Gastroesophageal sphincter (tissue), 4 donors: Measurements from ENCODE around the gene USP46. TPM values are rescaled to one million over a fixed set of nuclear protein-coding genes. Genes with fewer than 3 reads are reported as not detected.

Experiments
- ATAC-seq: fragments of 150-250 bp; one replicate; pipeline ENCODE4 v1.9.1; 2016; ENCODE audit warnings: mild to moderate bottlenecking, moderate library complexity
- H3K27ac ChIP-seq, 4 donors: fragments of 200-600 bp; sonication (generic) in 3 of 4; 1 replicate in 3 of 4; 2 replicates in 1 of 4; pipeline ENCODE4 v1.5.1; 2016 to 2019
- H3K27me3 ChIP-seq: fragments of 200-600 bp; sonication (generic); one replicate; pipeline ENCODE4 v1.5.1; 2019
- H3K36me3 ChIP-seq, 2 donors: fragments of 200-600 bp; sonication (generic); one replicate each; pipeline ENCODE4 v1.5.1; 2019; ENCODE audit warnings: control low read depth in 1 of 2
- H3K4me1 ChIP-seq, 3 donors: fragments of 200-600 bp; sonication (generic); 1 replicate in 2 of 3; 2 replicates in 1 of 3; pipeline ENCODE4 v1.5.1; 2016 to 2019; ENCODE audit warnings: control low read depth in 2 of 3
- H3K4me3 ChIP-seq, 2 donors: fragments of 200-600 bp; sonication (generic); one replicate each; pipeline ENCODE4 v1.5.1; 2019; ENCODE audit warnings: mild to moderate bottlenecking in 1 of 2, moderate library complexity in 1 of 2
- H3K9me3 ChIP-seq, 3 donors: fragments of 200-600 bp; sonication (generic); one replicate each; pipeline ENCODE4 v1.5.1; 2017 to 2019; ENCODE audit warnings: control low read depth in 2 of 3
- EP300 ChIP-seq: sonication (generic); formaldehyde crosslinking; IDR thresholded peaks from one replicate; pipeline ENCODE4 v1.6.1; 2017; ENCODE audit warnings: antibody characterized with exemption, mild to moderate bottlenecking
- POLR2A ChIP-seq, 2 donors: fragments of 450-650 bp; IDR thresholded peaks; one replicate each; pipeline ENCODE4 v1.6.1; 2017; ENCODE audit warnings: antibody characterized with exemption in 2 of 2, mild to moderate bottlenecking in 2 of 2, moderate library complexity in 1 of 2
- POLR2AphosphoS5 ChIP-seq: sonication (generic); formaldehyde crosslinking; IDR thresholded peaks from one replicate; pipeline ENCODE4 v1.6.1; 2017; ENCODE audit warnings: antibody characterized with exemption
- WGBS, 2 donors: methylation state at CpG; one replicate each; pipeline ENCODE4 v1.1.5; 2018; ENCODE audit warnings: low coverage in 1 of 2; 5-methylcytosine and 5-hydroxymethylcytosine counted together
- total RNA-seq, 4 donors: library from RNA; depleted of rRNA; stranded (reverse); fragments of >200 nt; gene quantifications; one replicate each; pipeline ENCODE4 v1.1.0, GENCODE V29; 2016
- TF ChIP-seq, protein P1 (sequence below), 4 experiments: fragments of 200-600 bp in 2 of 4; fragments of 450-650 bp in 2 of 4; sonication (generic) in 1 of 4; IDR thresholded peaks; one replicate each; pipeline ENCODE4 v1.5.1; 2017 to 2019; ENCODE audit warnings: antibody characterized with exemption in 4 of 4, mild to moderate bottlenecking in 2 of 4, moderate library complexity in 2 of 4

USP46 gene
- total RNA-seq, 4 donors from 2014 or later, result 8.1 to 9.5 (median 8.7) TPM

DNA sequence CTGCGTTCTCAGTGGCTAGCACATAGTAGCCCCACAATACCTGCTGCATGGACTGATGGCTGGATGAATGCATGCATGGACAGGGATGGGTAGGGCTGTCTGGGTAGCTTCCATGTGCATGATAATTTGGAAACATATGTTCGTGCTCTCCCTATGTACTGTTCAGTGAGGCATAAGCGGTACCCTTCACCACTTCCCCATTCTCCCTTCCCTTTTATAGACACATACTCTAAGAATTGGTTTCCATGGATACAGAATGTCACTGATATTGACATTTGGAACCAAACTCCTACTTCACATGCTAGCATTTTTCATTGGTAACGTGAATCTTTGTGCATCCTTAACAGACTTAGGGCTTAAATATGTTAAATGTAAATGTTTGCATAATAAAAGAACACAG is 20.4 kb downstream of the USP46 start:
- no peak for TF ChIP-seq POLR2A (IDR thresholded peaks at IDR 0.05)
- TF ChIP-seq POLR2AphosphoS5, result no peak
- TF ChIP-seq EP300, result no peak
- TF ChIP-seq, protein P1, sequence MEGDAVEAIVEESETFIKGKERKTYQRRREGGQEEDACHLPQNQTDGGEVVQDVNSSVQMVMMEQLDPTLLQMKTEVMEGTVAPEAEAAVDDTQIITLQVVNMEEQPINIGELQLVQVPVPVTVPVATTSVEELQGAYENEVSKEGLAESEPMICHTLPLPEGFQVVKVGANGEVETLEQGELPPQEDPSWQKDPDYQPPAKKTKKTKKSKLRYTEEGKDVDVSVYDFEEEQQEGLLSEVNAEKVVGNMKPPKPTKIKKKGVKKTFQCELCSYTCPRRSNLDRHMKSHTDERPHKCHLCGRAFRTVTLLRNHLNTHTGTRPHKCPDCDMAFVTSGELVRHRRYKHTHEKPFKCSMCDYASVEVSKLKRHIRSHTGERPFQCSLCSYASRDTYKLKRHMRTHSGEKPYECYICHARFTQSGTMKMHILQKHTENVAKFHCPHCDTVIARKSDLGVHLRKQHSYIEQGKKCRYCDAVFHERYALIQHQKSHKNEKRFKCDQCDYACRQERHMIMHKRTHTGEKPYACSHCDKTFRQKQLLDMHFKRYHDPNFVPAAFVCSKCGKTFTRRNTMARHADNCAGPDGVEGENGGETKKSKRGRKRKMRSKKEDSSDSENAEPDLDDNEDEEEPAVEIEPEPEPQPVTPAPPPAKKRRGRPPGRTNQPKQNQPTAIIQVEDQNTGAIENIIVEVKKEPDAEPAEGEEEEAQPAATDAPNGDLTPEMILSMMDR (IDR thresholded peaks at IDR 0.05), result no peak
- Histone ChIP-seq H3K4me3 (no peak overlapping the region), H3K9me3 (no peaks in the 10 kb centered on the region), H3K27me3 (no peaks in the 10 kb centered on the region), H3K4me1 (peaks cover 10 to 34% (median 17%) of the 10 kb centered on the region in 3 donors), H3K36me3 (no peaks in the 10 kb centered on the region), H3K27ac (no peak overlapping the region)
- ATAC-seq, result no peak
- WGBS, 2 donors, result 84 to 85% methylated on average over 2 to 4 of the region's 4 CpGs

DNA sequence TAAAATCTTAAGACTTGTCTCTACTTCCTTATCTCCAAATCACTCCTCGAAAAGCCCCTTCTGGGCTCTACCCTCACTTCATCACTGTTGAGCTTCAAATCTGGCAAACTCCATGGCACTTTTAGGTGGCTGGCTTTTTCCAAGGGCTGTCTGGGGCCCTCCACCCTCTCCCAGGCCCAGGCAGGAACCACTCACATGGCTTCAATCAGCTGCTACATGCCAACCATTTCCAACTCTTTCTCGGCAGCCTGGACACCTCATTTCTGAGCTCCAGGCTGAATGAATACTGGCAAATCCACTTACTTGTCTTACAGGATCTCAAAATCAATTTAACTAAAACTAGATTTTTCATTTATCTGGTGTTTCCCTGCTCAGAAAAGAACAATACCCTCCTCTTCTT is 22.0 kb downstream of the USP46 start:
- ATAC-seq, result no peak
- no peaks in the 10 kb centered on the region for H3K36me3 ChIP-seq
- TF ChIP-seq POLR2AphosphoS5 (no peak), POLR2A (IDR thresholded peaks at IDR 0.05) (no peak), EP300 (no peak)
- TF ChIP-seq, protein P1 (IDR thresholded peaks at IDR 0.05), result no peak
- no peak overlapping the region for H3K4me3 ChIP-seq
- no peak overlapping the region for H3K27ac ChIP-seq
- H3K9me3 ChIP-seq, result no peaks in the 10 kb centered on the region
- H3K27me3 ChIP-seq, result no peaks in the 10 kb centered on the region
- WGBS, 2 donors, result 80% methylated on average over 1 to 2 of the region's 2 CpGs
- H3K4me1 ChIP-seq, result peaks cover 7 to 21% (median 16%) of the 10 kb centered on the region in 3 donors

DNA sequence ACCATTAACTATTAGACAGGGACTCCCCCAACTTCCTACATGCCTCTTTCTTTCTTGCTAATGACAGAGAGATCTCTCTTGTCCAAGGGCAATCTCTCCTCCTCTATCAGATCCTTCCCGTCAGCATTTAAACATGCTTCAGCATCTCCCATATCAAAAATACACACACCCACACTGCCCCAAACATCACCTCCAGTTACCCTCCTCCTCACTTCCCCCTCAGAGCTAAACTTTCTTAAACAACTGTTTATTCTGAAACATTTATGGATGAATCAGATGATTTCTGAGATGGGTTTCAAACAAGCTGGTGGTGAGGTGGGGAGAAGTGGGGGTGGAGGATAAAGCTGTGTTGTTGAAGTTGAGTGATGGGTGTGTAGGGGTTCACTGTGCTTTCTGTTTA is 23.5 kb downstream of the USP46 start:
- no peak for ATAC-seq

DNA sequence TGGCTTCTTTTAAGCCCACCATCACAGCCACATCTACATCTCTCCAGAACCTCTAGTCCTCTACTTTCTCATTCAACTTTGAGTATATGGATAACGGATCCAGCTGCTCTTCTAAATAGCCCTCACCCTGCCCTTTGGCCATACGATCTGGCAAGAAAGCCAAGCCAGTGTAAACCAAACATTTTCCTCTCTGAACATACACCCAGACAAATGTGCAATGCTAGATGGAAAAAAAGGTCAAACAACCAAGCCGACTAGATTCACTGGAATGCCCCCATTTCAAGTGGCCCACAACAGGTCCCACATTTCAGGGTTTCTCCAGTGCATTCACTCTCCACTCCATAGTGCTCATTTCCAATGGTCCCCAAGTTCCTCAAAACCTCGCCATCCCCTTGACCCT is 24.0 kb downstream of the USP46 start:
- Histone ChIP-seq H3K27me3 (no peaks in the 10 kb centered on the region), H3K9me3 (no peaks in the 10 kb centered on the region), H3K36me3 (peaks cover 0 to 3% of the 10 kb centered on the region in 2 donors), H3K27ac (no peak overlapping the region), H3K4me1 (peaks cover 0 to 1% (median 0%) of the 10 kb centered on the region in 3 donors), H3K4me3 (no peak overlapping the region)
- TF ChIP-seq EP300 (no peak), POLR2AphosphoS5 (no peak), POLR2A (IDR thresholded peaks at IDR 0.05) (no peak)
- TF ChIP-seq, protein P1 (IDR thresholded peaks at IDR 0.05), result no peak
- WGBS, 2 donors, result 65 to 68% methylated on average over 4 of the region's 4 CpGs
- ATAC-seq, result no peak

More for the DNA sequence above, 23.5 kb downstream of the USP46 start:
- no peak overlapping the region for H3K4me3 ChIP-seq
- TF ChIP-seq POLR2AphosphoS5, result no peak
- TF ChIP-seq EP300, result no peak
- TF ChIP-seq, protein P1 (IDR thresholded peaks at IDR 0.05), result no peak
- no peak for TF ChIP-seq POLR2A (IDR thresholded peaks at IDR 0.05)
- no peaks in the 10 kb centered on the region for H3K27me3 ChIP-seq
- 100% methylated on average over 1 of the region's 1 CpG for WGBS, 2 donors
- no peaks in the 10 kb centered on the region for H3K36me3 ChIP-seq
- no peaks in the 10 kb centered on the region for H3K9me3 ChIP-seq
- peaks cover under 1 to 5% (median under 1%) of the 10 kb centered on the region in 3 donors for H3K4me1 ChIP-seq
- no peak overlapping the region for H3K27ac ChIP-seq

DNA sequence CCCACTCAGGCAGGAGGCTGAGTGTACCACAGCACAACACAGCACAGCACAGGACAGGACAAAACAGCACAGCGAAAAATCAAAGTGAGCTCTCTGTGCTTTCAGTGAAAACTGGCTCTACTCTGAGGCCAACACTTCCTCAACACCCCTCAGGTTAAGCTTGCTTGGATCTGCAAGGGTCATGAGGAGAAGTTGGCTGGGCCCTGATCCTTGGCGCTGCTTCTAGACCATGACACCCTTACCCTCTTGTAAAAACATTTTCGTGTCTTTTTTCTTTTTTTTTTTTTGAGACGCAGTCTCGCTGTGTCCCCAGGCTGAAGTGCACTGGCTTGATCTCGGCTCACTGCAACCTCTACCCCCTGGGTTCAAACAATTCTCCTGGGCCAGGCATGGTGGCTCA is 25.3 kb downstream of the USP46 start:
- no peaks in the 10 kb centered on the region for H3K4me1 ChIP-seq
- WGBS, 2 donors, result 88% methylated on average over 3 of the region's 6 CpGs; no CpG with 5 or more reads in 1 of the 2 donors
- TF ChIP-seq POLR2AphosphoS5 (no peak), POLR2A (IDR thresholded peaks at IDR 0.05) (no peak), EP300 (no peak)
- TF ChIP-seq, protein P1 (IDR thresholded peaks at IDR 0.05), result no peak
- no peak overlapping the region for H3K4me3 ChIP-seq
- no peaks in the 10 kb centered on the region for H3K27me3 ChIP-seq
- no peaks in the 10 kb centered on the region for H3K9me3 ChIP-seq
- ATAC-seq, result no peak
- H3K27ac ChIP-seq, result no peak overlapping the region
- H3K36me3 ChIP-seq, result peaks cover 0 to 5% of the 10 kb centered on the region in 2 donors
